HEK293T (cell line): ENCODE results near the gene GANC.

Experiments used
- ARNT ChIP-seq: fragments of 450-650 bp; IDR thresholded peaks from 2 replicates; pipeline ENCODE4 v1.6.1; 2017; ENCODE audit warnings: mild to moderate bottlenecking
- BHLHE40 ChIP-seq: fragments of 450-650 bp; IDR thresholded peaks from 2 replicates; pipeline ENCODE4 v1.6.1; 2016; ENCODE audit warnings: mild to moderate bottlenecking, moderate library complexity, borderline replicate concordance
- CTBP1 ChIP-seq: fragments of 450-650 bp; IDR thresholded peaks from 2 replicates; pipeline ENCODE4 v1.6.1; 2016; ENCODE audit warnings: borderline replicate concordance
- ELF4 ChIP-seq: fragments of 450-650 bp; IDR thresholded peaks from 2 replicates; pipeline ENCODE4 v1.6.1; 2017; ENCODE audit warnings: antibody characterized with exemption
- FOXA1 ChIP-seq: fragments of 450-650 bp; IDR thresholded peaks from 2 replicates; pipeline ENCODE4 v1.6.1; 2016; ENCODE audit warnings: mild to moderate bottlenecking
- FOXK2 ChIP-seq: fragments of 450-650 bp; IDR thresholded peaks from 2 replicates; pipeline ENCODE4 v1.6.1; 2016; ENCODE audit warnings: mild to moderate bottlenecking
- FOXM1 ChIP-seq: fragments of 450-650 bp; IDR thresholded peaks from 2 replicates; pipeline ENCODE4 v1.6.1; 2017; ENCODE audit warnings: mild to moderate bottlenecking, borderline replicate concordance
- HDGF ChIP-seq: fragments of 450-650 bp; IDR thresholded peaks from 2 replicates; pipeline ENCODE4 v1.6.1; 2017; ENCODE audit warnings: antibody characterized with exemption, borderline replicate concordance
- L3MBTL2 ChIP-seq: fragments of 450-650 bp; conservative IDR thresholded peaks from 2 replicates; pipeline ENCODE4 v1.6.1; 2016; ENCODE audit warnings: mild to moderate bottlenecking
- PKNOX1 ChIP-seq: fragments of 450-650 bp; IDR thresholded peaks from 2 replicates; pipeline ENCODE4 v1.6.1; 2016
- SP1 ChIP-seq: fragments of 450-650 bp; IDR thresholded peaks from 2 replicates; pipeline ENCODE4 v1.6.1; 2017
- SUZ12 ChIP-seq: fragments of 450-650 bp; IDR thresholded peaks from 2 replicates; pipeline ENCODE4 v1.6.1; 2016; ENCODE audit warnings: mild to moderate bottlenecking
- TARDBP ChIP-seq: fragments of 450-650 bp; IDR thresholded peaks from 2 replicates; pipeline ENCODE4 v1.6.1; 2016
- ZNF384 ChIP-seq: fragments of 450-650 bp; IDR thresholded peaks from 2 replicates; pipeline ENCODE4 v1.6.1; 2016

- no peak for TF ChIP-seq ELF4
- TF ChIP-seq SP1 = no peak
- no peak for TF ChIP-seq FOXK2
- TF ChIP-seq PKNOX1 = no peak
- no peak for TF ChIP-seq ARNT
- TF ChIP-seq BHLHE40 = no peak
- no peak for TF ChIP-seq SUZ12
- no peak for TF ChIP-seq HDGF
- TF ChIP-seq ZNF384 = no peak
- no peak for TF ChIP-seq TARDBP
- no peak for TF ChIP-seq L3MBTL2
- TF ChIP-seq FOXM1 = no peak
- no peak for TF ChIP-seq CTBP1
- TF ChIP-seq FOXA1 = no peak
These were observed 122.8 kb downstream of the GANC start for GRCh38 chr15:42395838-42396237.
